MM.1S (cell line): ENCODE measurements around the gene AKAP8.

Experiments used
- DNase-seq: peaks from one replicate; pipeline ENCODE4 v3.0.0-alpha.2; 2015
- H2AFZ ChIP-seq: fragments of 300-600 bp; sonication (generic); 2 replicates; pipeline ENCODE4 v1.6.0; 2016; ENCODE audit warnings: antibody characterized with exemption, low read length
- H3F3A ChIP-seq: fragments of 300-600 bp; sonication (generic); 2 replicates; pipeline ENCODE4 v1.6.1; 2016; ENCODE audit warnings: mild to moderate bottlenecking, antibody characterized with exemption, low read length, moderate library complexity, mixed read lengths; ENCODE audit not compliant: insufficient read depth
- H3K27ac ChIP-seq: fragments of 300-600 bp; sonication (generic); 2 replicates; pipeline ENCODE4 v1.5.1; 2016; ENCODE audit warnings: mild to moderate bottlenecking, low read length
- H3K27me3 ChIP-seq: fragments of 300-600 bp; sonication (generic); replicated peaks from 2 replicates; pipeline ENCODE4 v1.6.0; 2016; ENCODE audit warnings: low read length; ENCODE audit not compliant: insufficient read depth
- H3K36me3 ChIP-seq: fragments of 300-600 bp; sonication (generic); replicated peaks from 2 replicates; pipeline ENCODE4 v1.6.1; 2016; ENCODE audit warnings: mild to moderate bottlenecking, low read length, mixed read lengths; ENCODE audit not compliant: insufficient read depth
- H3K4me1 ChIP-seq: fragments of 300-600 bp; sonication (generic); 2 replicates; pipeline ENCODE4 v1.6.1; 2016; ENCODE audit warnings: low read length, mixed read lengths
- H3K4me2 ChIP-seq: fragments of 300-600 bp; sonication (generic); 2 replicates; pipeline ENCODE4 v1.6.0; 2016; ENCODE audit warnings: low read depth, low read length
- H3K4me3 ChIP-seq: fragments of 300-600 bp; sonication (generic); 2 replicates; pipeline ENCODE4 v1.5.1; 2016; ENCODE audit warnings: low read length, mixed read lengths
- H3K79me2 ChIP-seq: fragments of 300-600 bp; sonication (generic); 2 replicates; pipeline ENCODE4 v1.6.1; 2016; ENCODE audit warnings: mixed run types, low read length, mixed read lengths
- H3K9ac ChIP-seq: fragments of 300-600 bp; sonication (generic); 2 replicates; pipeline ENCODE4 v1.6.1; 2016; ENCODE audit warnings: low read length, mixed read lengths
- H3K9me2 ChIP-seq: fragments of 300-600 bp; sonication (generic); replicated peaks from 2 replicates; pipeline ENCODE4 v1.6.1; 2016; ENCODE audit warnings: mild to moderate bottlenecking, low read length, mixed read lengths; ENCODE audit not compliant: insufficient read depth
- H3K9me3 ChIP-seq: fragments of 300-600 bp; sonication (generic); replicated peaks from 2 replicates; pipeline ENCODE4 v1.6.1; 2016; ENCODE audit warnings: mild to moderate bottlenecking, low read length, mixed read lengths; ENCODE audit not compliant: insufficient read depth
- H4K20me1 ChIP-seq: fragments of 300-600 bp; sonication (generic); 2 replicates; pipeline ENCODE4 v1.6.1; 2016; ENCODE audit warnings: mild to moderate bottlenecking, low read length, moderate library complexity, mixed read lengths; ENCODE audit not compliant: insufficient read depth
- EZH2 ChIP-seq: fragments of 300-600 bp; sonication (generic); optimal IDR thresholded peaks from 2 replicates; pipeline ENCODE3; 2017; ENCODE audit warnings: low read depth, mild to moderate bottlenecking, antibody characterized with exemption, low read length, mixed read lengths
- EZH2phosphoT487 ChIP-seq: fragments of 300-600 bp; sonication (generic); IDR thresholded peaks from 2 replicates; pipeline ENCODE4 v1.6.1; 2018; ENCODE audit warnings: antibody characterized with exemption, low read length
- TF ChIP-seq, protein P1 (sequence below): fragments of 300-600 bp; sonication (generic); IDR thresholded peaks from 2 replicates; pipeline ENCODE4 v1.5.1; 2016; ENCODE audit warnings: antibody characterized with exemption, low read length, mixed read lengths

The AKAP8 gene

DNA sequence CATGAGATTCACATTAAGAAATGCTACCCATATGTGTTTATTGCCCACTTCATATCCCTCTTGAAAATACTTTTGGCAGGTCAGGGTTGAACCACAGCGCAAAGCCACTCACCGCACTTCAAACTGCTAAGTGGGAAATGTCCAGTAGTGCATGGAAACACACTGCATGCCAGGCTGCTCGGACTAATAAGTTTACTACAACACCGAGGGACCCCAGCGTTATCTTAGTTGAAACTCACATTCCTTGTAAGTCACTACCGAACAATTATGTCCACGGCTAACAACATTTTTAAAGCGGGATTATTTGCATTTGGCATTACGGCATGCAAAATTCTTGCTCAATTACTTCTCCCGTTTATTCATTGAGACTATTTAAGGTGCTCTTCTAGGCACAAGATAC lies 51.3 kb downstream of the AKAP8 start:
- DNase-seq: no peak
- Histone ChIP-seq H3K27me3 (no peaks in the 10 kb centered on the region), H3K4me3 (no peak overlapping the region), H3K9me2 (no peaks in the 10 kb centered on the region), H3K4me2 (no peak overlapping the region), H2AFZ (no peak overlapping the region), H4K20me1 (peaks cover 75% of the 10 kb centered on the region), H3K9me3 (no peaks in the 10 kb centered on the region), H3K36me3 (no peaks in the 10 kb centered on the region), H3K79me2 (peaks cover 91% of the 10 kb centered on the region), H3K9ac (no peak overlapping the region), H3K4me1 (peaks cover 11% of the 10 kb centered on the region), H3K27ac (no peak overlapping the region), H3F3A (peaks cover 12% of the 10 kb centered on the region)
- TF ChIP-seq, protein P1, sequence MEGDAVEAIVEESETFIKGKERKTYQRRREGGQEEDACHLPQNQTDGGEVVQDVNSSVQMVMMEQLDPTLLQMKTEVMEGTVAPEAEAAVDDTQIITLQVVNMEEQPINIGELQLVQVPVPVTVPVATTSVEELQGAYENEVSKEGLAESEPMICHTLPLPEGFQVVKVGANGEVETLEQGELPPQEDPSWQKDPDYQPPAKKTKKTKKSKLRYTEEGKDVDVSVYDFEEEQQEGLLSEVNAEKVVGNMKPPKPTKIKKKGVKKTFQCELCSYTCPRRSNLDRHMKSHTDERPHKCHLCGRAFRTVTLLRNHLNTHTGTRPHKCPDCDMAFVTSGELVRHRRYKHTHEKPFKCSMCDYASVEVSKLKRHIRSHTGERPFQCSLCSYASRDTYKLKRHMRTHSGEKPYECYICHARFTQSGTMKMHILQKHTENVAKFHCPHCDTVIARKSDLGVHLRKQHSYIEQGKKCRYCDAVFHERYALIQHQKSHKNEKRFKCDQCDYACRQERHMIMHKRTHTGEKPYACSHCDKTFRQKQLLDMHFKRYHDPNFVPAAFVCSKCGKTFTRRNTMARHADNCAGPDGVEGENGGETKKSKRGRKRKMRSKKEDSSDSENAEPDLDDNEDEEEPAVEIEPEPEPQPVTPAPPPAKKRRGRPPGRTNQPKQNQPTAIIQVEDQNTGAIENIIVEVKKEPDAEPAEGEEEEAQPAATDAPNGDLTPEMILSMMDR: no peak
- TF ChIP-seq EZH2phosphoT487 (no peak), EZH2 (no peak)

DNA sequence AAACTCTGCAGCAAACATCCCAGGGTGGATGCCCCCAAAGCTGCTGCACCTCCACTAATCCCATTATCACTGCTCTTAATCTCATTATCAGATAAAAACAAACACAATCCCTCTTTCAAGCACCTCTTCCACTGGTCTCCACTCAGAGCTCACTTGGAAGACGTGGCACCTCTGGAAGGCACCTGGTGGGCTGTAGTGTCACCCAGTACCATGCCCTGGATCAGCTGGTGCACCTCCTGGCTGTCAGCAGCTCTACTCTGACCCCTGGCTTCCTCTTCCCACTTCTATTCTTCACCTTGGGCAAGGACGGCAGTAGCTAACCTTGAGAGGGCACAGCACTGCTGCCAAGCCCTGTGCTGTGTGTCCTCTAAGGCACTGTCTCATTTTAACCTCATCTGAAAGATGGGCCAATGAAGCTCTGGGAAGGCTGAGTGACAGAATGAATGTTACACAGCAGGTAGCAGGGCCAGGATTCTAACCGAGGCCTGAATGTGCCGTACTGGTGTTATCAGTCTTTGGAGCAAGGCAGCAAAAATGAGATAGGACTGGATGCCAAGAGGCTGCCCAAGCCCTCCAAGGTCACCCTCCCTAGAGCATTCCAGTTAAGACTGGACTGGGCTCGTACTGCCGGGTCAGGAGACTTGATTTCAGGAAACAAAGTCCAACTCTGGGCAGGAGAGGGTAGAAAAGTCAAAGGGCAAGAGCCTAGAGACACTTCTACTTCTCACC lies 54.6 kb downstream of the AKAP8 start:
- Histone ChIP-seq H3K27me3 (no peaks in the 10 kb centered on the region), H3K9ac (no peak overlapping the region), H4K20me1 (peaks cover 92% of the 10 kb centered on the region), H3F3A (peaks cover 4% of the 10 kb centered on the region; the same call in 1 of the 2 replicates), H3K9me3 (no peaks in the 10 kb centered on the region), H3K4me1 (peaks cover 10% of the 10 kb centered on the region), H3K79me2 (peaks cover 99% of the 10 kb centered on the region), H3K36me3 (no peaks in the 10 kb centered on the region), H3K27ac (no peak overlapping the region), H3K9me2 (no peaks in the 10 kb centered on the region), H3K4me3 (no peak overlapping the region), H2AFZ (no peak overlapping the region), H3K4me2 (no peak overlapping the region)
- no peak for DNase-seq
- TF ChIP-seq, protein P1: no peak
- TF ChIP-seq EZH2: no peak
- TF ChIP-seq EZH2phosphoT487: no peak

DNA sequence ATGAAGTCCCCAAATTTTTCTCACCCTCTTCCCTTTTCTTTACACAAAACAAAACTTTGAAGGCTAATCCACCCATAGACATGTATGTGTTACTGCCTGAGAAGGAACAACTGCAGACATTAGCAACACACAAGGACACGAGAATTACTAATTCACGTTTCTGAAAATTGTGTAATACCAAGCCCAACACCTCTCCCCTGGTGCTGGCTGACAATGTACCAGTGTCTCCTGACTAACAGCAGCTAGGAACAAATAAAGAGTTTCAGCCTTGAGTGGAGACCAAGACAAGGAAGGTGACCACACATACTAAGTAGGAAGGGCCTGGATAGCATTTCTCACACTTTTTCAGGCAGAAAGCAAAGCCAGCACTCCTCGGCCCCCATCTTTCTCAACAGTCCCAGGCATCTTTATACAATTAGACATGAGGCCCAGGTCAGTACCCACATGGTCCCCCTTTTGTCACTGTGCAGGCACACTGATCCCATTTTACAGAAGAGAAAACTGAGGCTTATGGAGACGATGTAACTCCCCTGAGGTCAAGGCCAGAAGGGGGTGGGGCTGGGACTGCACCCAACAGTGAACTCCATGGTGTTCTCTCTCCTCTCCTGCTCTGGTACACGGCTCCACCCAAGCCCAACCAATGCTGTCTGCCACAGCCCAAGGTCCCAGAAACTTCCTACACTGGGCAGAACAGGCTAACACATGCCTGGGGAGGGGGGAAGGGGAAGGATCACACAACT lies 55.9 kb downstream of the AKAP8 start:
- Histone ChIP-seq H3K4me3 (no peak overlapping the region), H4K20me1 (peaks cover 92% of the 10 kb centered on the region), H3K27ac (no peak overlapping the region), H3K36me3 (no peaks in the 10 kb centered on the region), H3K9ac (no peak overlapping the region), H3K9me2 (no peaks in the 10 kb centered on the region), H3K4me2 (no peak overlapping the region), H3K9me3 (no peaks in the 10 kb centered on the region), H3K4me1 (peaks cover 14% of the 10 kb centered on the region), H3F3A (peaks cover 4% of the 10 kb centered on the region; the same call in 1 of the 2 replicates), H2AFZ (no peak overlapping the region), H3K27me3 (no peaks in the 10 kb centered on the region), H3K79me2 (peaks cover 99% of the 10 kb centered on the region)
- TF ChIP-seq EZH2phosphoT487: no peak
- TF ChIP-seq, protein P1: no peak
- DNase-seq: no peak
